ENCODE measurements around the gene FBXO2. TPM values are rescaled to one million over a fixed set of nuclear protein-coding genes. Genes with fewer than 3 reads are reported as not detected.
A peak's percentile ranks its signal among the peaks of the same experiment; 100 is the strongest.

FBXO2 gene, protein sequence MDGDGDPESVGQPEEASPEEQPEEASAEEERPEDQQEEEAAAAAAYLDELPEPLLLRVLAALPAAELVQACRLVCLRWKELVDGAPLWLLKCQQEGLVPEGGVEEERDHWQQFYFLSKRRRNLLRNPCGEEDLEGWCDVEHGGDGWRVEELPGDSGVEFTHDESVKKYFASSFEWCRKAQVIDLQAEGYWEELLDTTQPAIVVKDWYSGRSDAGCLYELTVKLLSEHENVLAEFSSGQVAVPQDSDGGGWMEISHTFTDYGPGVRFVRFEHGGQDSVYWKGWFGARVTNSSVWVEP
- 100 to 1,000 TPM in 1 of 4 donors, 10 to 100 TPM in 2, 1 to 10 TPM in 1; 5.7 to 128 (median 45.3) TPM for polyA plus RNA-seq
- long read RNA-seq, donor 1: 0 reads
- long read RNA-seq, donor 2, transcript FBXO2-201 (6 exons, 1,560 nt): major isoform, 17 of 17 reads
- long read RNA-seq, donor 2, partial matches to known transcripts: 0 of 17 reads
- long read RNA-seq, donor 2, other reads (novel, unspliced or antisense): 0 of 17 reads
- long read RNA-seq, donor 3, transcript FBXO2-201 (6 exons, 1,560 nt): major isoform, 21 of 21 reads
- long read RNA-seq, donor 3, partial matches to known transcripts: 0 of 21 reads
- long read RNA-seq, donor 3, other reads (novel, unspliced or antisense): 0 of 21 reads
- long read RNA-seq, donor 4: 0 reads
- long read RNA-seq, donor 5, transcript FBXO2-201 (6 exons, 1,560 nt): major isoform, 14 of 36 reads
- long read RNA-seq, donor 5, partial matches to known transcripts: 22 of 36 reads
- long read RNA-seq, donor 5, other reads (novel, unspliced or antisense): 0 of 36 reads
- long read RNA-seq, donor 6, transcript FBXO2-201 (6 exons, 1,560 nt): major isoform, 38 of 75 reads
- long read RNA-seq, donor 6, partial matches to known transcripts: 37 of 75 reads
- long read RNA-seq, donor 6, other reads (novel, unspliced or antisense): 0 of 75 reads
- long read RNA-seq, donor 7: 0 reads
- long read RNA-seq, donor 8, partial matches to known transcripts: 0 of 1 reads
- long read RNA-seq, donor 8, other reads (novel, unspliced or antisense): 0 of 1 reads
- long read RNA-seq, donor 9, transcript FBXO2-201 (6 exons, 1,560 nt): major isoform, 10 of 19 reads
- long read RNA-seq, donor 9, partial matches to known transcripts: 9 of 19 reads
- long read RNA-seq, donor 9, other reads (novel, unspliced or antisense): 0 of 19 reads
- long read RNA-seq, donor 10, transcript FBXO2-201 (6 exons, 1,560 nt): major isoform, 16 of 32 reads
- long read RNA-seq, donor 10, partial matches to known transcripts: 16 of 32 reads
- long read RNA-seq, donor 10, other reads (novel, unspliced or antisense): 0 of 32 reads

DNA sequence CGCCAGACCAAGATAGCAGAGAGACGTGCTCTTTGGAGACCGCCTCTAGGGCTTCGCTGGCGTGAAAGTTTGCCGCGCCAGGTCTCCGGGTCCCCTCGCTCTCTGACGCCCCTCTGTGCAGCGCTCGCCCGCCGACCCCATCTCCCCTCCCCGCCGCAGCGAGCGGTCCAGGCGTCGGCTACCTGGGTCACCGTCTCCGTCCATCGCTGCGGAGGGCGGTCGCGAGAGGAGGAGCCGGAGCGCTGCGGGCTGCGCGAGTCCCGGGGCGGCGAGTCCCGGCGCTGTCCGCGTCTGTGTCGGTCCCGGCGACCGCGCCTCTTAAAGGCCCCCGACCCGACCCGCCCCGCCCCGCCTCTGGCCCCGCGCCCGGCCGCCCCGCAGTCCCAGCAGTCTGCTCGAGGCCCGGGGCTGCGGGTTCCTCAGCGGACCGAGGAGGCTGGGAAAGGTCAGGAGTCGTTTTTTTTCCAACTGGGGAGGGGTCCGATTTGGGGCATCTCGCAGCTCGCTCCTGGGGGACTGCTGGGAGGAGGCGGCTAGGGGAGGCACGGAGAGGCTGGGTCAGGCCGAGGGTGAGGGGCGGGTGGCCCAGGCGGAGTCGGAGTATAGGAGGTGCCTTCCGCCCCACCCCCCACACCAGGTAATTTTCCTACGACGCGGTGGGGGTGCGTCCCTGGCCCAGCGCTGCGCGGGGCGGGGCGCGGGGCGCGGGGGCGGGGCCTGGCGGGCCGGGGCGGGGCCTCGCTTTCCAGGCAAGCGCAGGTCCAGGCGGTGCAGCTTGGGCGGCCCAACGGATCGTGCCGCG is at the start of gene FBXO2, which contains the start of gene FBXO44:
Gene FBXO2 (minus strand): TSS at position 293 of the 802 bp plus-strand sequence. CDS start 89 bp downstream, at position 204.
Gene FBXO44 (plus strand): TSS at position 741 of the 802 bp plus-strand sequence. CDS start 959 bp downstream, outside the sequence.
- DNase-seq (peak; percentile 58 to 81), FAIRE-seq (no peak)
- Histone ChIP-seq H3K27ac (ENCODE audit: low read depth in 1 of 3, low read length in 2 of 3) (peak within 1 kb of the TSS; percentile 53 to 95 (median 76)), H3K9me3 (ENCODE audit: control insufficient read depth in 2 of 2, insufficient read depth in 1 of 2, low read depth in 1 of 2, low read length in 1 of 2) (no peaks in the 10 kb centered on the region), H3K4me1 (ENCODE audit: control insufficient read depth in 3 of 3, insufficient read depth in 2 of 3, low read depth in 1 of 3, low read length in 2 of 3) (peaks cover 0 to 44% (median 7%) of the 10 kb centered on the region in 3 donors), H3K4me3 (ENCODE audit: low read depth in 1 of 3, low read length in 3 of 3) (peak within 1 kb of the TSS; percentile 52 to 75 (median 71)), H3K27me3 (ENCODE audit: control insufficient read depth in 3 of 3, insufficient read depth in 3 of 3, low read length in 3 of 3) (peaks cover 0 to 15% (median 0%) of the 10 kb centered on the region in 3 donors), H3K36me3 (ENCODE audit: control insufficient read depth in 3 of 3, insufficient read depth in 2 of 3, low read depth in 1 of 3, low read length in 3 of 3) (peaks cover 0 to 34% (median 0%) of the 10 kb centered on the region in 3 donors)
- WGBS, 3 donors: 2 to 4% (median 3%) methylated on average over 46 to 94 of the region's 94 CpGs

DNA sequence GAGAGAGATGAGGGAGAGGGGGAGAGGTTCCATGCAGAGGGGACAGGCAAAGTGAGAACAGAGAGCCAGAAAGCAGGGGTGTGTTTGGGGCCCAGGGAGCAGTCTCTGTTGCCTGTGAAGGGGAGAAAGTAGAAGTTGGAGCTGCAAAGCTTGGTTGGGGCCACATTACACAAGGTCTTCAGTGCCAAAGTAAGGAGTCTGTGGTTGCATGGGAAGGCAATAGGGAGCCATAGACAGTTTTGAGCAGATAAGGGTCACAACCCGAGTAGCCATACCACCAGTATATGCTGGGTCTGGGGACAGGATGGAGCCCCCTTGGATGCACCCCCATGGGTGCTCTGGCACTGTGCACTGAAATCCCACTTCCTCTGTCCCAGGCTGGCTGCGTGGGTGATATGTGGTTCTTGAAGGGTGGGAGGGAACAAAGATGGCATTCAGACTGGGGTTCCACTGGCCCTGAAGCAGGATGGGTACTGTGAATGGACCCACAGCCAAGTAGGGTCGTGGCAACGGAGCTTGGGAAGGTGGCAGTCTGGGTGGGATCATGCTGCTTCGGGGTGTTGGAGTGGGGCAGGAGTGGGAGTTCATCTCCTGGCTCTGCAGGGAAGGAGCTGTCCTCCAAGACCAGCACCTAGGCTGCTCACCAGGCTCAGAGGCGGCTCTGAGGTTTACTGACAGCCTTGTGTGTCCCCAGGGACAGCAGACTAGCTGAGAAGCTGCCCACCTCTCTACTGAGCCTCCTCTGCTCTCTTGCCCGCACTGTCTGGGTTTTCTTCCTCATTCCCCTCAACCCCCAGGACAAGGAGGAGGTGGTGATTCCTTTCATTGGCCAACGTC is 49.3 kb upstream of the FBXO2 start:
- WGBS, 3 donors: 52 to 66% (median 53%) methylated on average over 8 of the region's 8 CpGs
- no peaks in the 10 kb centered on the region for H3K4me1 ChIP-seq (ENCODE audit: control insufficient read depth in 3 of 3, insufficient read depth in 2 of 3, low read depth in 1 of 3, low read length in 2 of 3)
- H3K4me3 ChIP-seq (ENCODE audit: low read depth in 1 of 3, low read length in 3 of 3): no peak overlapping the region
- no peak overlapping the region for H3K27ac ChIP-seq (ENCODE audit: low read depth in 1 of 3, low read length in 2 of 3)
- no peaks in the 10 kb centered on the region for H3K9me3 ChIP-seq (ENCODE audit: control insufficient read depth in 2 of 2, insufficient read depth in 1 of 2, low read depth in 1 of 2, low read length in 1 of 2)
- DNase-seq (no peak), FAIRE-seq (no peak)
- H3K36me3 ChIP-seq (ENCODE audit: control insufficient read depth in 3 of 3, insufficient read depth in 2 of 3, low read depth in 1 of 3, low read length in 3 of 3): no peaks in the 10 kb centered on the region
- peaks cover 3 to 35% (median 7%) of the 10 kb centered on the region in 3 donors for H3K27me3 ChIP-seq (ENCODE audit: control insufficient read depth in 3 of 3, insufficient read depth in 3 of 3, low read length in 3 of 3)

DNA sequence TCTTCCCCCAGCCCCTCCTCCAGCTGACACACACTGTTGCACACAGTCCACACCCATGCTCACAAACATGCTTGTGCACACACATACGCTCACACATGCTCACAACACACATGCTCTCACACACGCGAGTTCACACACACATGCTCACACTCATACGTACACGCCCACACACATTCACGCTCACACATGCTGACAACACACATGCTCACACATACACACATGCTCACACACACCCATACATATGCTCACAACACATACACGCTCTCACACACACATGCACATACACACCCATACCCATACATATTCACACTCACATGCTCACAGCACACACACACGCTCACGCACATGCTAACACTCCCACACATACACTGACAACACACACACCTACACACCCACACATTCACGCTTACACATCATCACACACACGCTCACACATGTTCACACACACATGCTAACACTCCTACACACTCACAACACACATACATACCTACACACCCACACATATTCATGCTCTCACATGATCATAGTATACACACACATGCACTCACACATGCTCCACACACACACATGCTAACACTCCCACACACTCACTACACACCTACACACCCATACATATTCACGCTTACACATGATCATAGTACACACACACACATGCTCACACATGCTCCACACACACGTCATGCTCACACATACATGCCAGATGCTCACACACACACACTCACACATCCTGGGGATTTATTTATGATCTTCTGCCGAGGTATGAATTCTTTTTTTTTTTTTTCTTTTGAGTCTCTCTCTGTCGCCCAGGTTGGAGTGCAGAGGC is 48.0 kb upstream of the FBXO2 start:
- Histone ChIP-seq H3K4me3 (ENCODE audit: low read depth in 1 of 3, low read length in 3 of 3) (no peak overlapping the region), H3K27me3 (ENCODE audit: control insufficient read depth in 3 of 3, insufficient read depth in 3 of 3, low read length in 3 of 3) (peaks cover 3 to 41% (median 7%) of the 10 kb centered on the region in 3 donors), H3K36me3 (ENCODE audit: control insufficient read depth in 3 of 3, insufficient read depth in 2 of 3, low read depth in 1 of 3, low read length in 3 of 3) (no peaks in the 10 kb centered on the region), H3K27ac (ENCODE audit: low read depth in 1 of 3, low read length in 2 of 3) (no peak overlapping the region), H3K4me1 (ENCODE audit: control insufficient read depth in 3 of 3, insufficient read depth in 2 of 3, low read depth in 1 of 3, low read length in 2 of 3) (no peaks in the 10 kb centered on the region), H3K9me3 (ENCODE audit: control insufficient read depth in 2 of 2, insufficient read depth in 1 of 2, low read depth in 1 of 2, low read length in 1 of 2) (no peaks in the 10 kb centered on the region)
- DNase-seq (no peak), FAIRE-seq (no peak)
- 79 to 84% (median 80%) methylated on average over 15 of the region's 15 CpGs for WGBS, 3 donors

DNA sequence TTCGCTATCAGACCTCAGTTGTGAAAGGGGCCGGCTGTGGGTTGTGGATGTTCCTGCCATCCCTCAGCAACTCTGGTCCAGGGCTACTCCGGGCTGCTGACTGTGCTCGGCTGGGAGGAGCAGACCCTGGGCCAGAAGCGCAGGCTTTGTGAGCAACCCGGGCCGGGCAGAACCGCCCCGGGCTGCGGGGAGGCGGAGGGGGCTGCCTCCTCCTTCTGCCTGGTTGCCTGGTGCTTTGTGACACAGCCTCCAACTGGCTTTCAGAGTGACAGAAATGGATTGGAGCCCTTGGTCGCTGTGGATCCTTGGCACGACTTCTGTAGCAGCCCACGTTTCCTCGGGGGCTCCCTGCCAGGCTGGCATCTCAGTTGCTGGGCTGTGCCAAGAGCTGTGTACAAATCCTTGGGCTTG is 47.3 kb upstream of the FBXO2 start:
- Histone ChIP-seq H3K4me3 (ENCODE audit: low read depth in 1 of 3, low read length in 3 of 3) (no peak overlapping the region), H3K36me3 (ENCODE audit: control insufficient read depth in 3 of 3, insufficient read depth in 2 of 3, low read depth in 1 of 3, low read length in 3 of 3) (no peaks in the 10 kb centered on the region), H3K27me3 (ENCODE audit: control insufficient read depth in 3 of 3, insufficient read depth in 3 of 3, low read length in 3 of 3) (peaks cover 3 to 41% (median 7%) of the 10 kb centered on the region in 3 donors), H3K4me1 (ENCODE audit: control insufficient read depth in 3 of 3, insufficient read depth in 2 of 3, low read depth in 1 of 3, low read length in 2 of 3) (no peaks in the 10 kb centered on the region), H3K27ac (ENCODE audit: low read depth in 1 of 3, low read length in 2 of 3) (no peak overlapping the region), H3K9me3 (ENCODE audit: control insufficient read depth in 2 of 2, insufficient read depth in 1 of 2, low read depth in 1 of 2, low read length in 1 of 2) (no peaks in the 10 kb centered on the region)
- WGBS, 3 donors: 47 to 52% (median 49%) methylated on average over 15 of the region's 15 CpGs
- DNase-seq (no peak), FAIRE-seq (no peak)

DNA sequence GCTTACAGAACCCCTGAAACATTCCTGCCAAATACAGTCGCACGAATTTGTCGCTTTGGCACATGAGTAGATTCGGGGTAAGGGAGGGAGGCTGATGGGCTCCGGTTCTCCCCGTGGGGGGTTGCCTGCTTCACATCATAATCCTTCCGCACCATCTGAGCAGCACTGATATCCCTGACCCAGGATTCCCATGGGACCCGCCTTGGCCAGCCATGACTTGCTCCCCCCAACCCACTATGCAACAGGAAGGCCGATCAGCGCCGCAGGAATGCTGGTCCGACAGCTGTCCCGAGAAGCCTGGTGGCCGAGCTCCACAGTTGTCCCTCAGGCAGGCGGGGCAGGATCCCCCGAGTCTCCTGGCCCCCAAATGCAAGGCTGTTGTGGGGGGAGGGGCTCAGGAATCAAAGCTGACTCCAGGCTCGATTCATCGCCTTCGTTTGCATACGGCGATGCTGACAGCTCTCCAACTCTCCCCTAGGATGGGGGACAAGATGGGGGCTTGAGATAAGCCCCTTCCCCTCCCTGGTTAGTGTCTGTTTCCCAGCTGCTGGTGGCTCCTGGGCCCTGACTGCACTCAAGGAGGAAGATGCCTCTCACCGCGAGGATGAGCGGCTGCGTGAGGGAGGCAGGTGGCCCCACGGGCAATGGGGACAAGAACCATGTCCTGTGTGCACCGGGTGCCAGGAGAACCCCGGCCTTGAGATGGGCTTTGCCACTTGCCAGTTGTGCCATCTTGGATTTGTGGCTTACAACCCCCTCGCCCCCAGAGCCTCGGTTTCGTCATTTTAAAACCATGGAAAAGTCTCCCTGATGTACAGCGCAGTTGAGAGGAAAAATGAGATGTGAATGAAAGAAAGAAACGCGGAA is 46.6 kb upstream of the FBXO2 start:
- FAIRE-seq: no peak
- H3K4me1 ChIP-seq (ENCODE audit: control insufficient read depth in 3 of 3, insufficient read depth in 2 of 3, low read depth in 1 of 3, low read length in 2 of 3): no peaks in the 10 kb centered on the region
- no peak overlapping the region for H3K4me3 ChIP-seq (ENCODE audit: low read depth in 1 of 3, low read length in 3 of 3)
- no peak overlapping the region for H3K27ac ChIP-seq (ENCODE audit: low read depth in 1 of 3, low read length in 2 of 3)
- no peaks in the 10 kb centered on the region for H3K9me3 ChIP-seq (ENCODE audit: control insufficient read depth in 2 of 2, insufficient read depth in 1 of 2, low read depth in 1 of 2, low read length in 1 of 2)
- no peak for DNase-seq
- no peaks in the 10 kb centered on the region for H3K36me3 ChIP-seq (ENCODE audit: control insufficient read depth in 3 of 3, insufficient read depth in 2 of 3, low read depth in 1 of 3, low read length in 3 of 3)
- 47 to 62% (median 54%) methylated on average over 34 of the region's 34 CpGs for WGBS, 3 donors
- peaks cover 3 to 41% (median 7%) of the 10 kb centered on the region in 3 donors for H3K27me3 ChIP-seq (ENCODE audit: control insufficient read depth in 3 of 3, insufficient read depth in 3 of 3, low read length in 3 of 3)

DNA sequence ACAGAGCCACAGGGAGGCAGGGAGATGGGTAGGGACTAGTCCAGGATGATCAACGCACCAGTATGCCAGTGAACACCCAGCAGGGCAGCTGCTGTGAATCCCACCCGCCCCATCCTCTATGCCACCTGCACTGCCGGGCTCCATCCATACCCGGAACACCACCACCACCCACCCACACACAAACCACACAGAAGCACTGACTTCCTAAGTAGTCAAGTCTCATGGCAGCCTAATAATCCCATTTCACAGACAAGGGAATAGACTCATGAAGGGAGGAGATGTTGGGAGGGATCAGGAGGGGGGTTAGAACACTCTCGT is 43.6 kb upstream of the FBXO2 start:
- Histone ChIP-seq H3K4me1 (ENCODE audit: control insufficient read depth in 3 of 3, insufficient read depth in 2 of 3, low read depth in 1 of 3, low read length in 2 of 3) (no peaks in the 10 kb centered on the region), H3K36me3 (ENCODE audit: control insufficient read depth in 3 of 3, insufficient read depth in 2 of 3, low read depth in 1 of 3, low read length in 3 of 3) (no peaks in the 10 kb centered on the region), H3K27ac (ENCODE audit: low read depth in 1 of 3, low read length in 2 of 3) (no peak overlapping the region), H3K4me3 (ENCODE audit: low read depth in 1 of 3, low read length in 3 of 3) (no peak overlapping the region), H3K9me3 (ENCODE audit: control insufficient read depth in 2 of 2, insufficient read depth in 1 of 2, low read depth in 1 of 2, low read length in 1 of 2) (no peaks in the 10 kb centered on the region), H3K27me3 (ENCODE audit: control insufficient read depth in 3 of 3, insufficient read depth in 3 of 3, low read length in 3 of 3) (peaks cover under 1 to 45% (median 4%) of the 10 kb centered on the region in 3 donors)
- FAIRE-seq (no peak), DNase-seq (no peak)
- 53 to 74% (median 71%) methylated on average over 5 of the region's 5 CpGs for WGBS, 3 donors

Measured in small intestine (tissue), 16 donors.